Measurements from ENCODE around the gene COMP.
"Not testable (repeated sequence)": the region's sequence is repeated elsewhere in the genome, so short reads cannot be mapped to it uniquely, and the experiment has no call there.

The COMP gene

GRCh38 chr19:18790566-18791314 lies at the start of gene COMP:
TSS of gene COMP (minus strand) at chr19:18791305. CDS start at chr19:18791269, 36 bp downstream.
- no peak for DNase-seq

GRCh38 chr19:18840288-18841267 lies 49.5 kb upstream of the COMP start:
- DNase-seq, result no peak

GRCh38 chr19:18839465-18840287 lies 48.6 kb upstream of the COMP start:
- no peak for DNase-seq

GRCh38 chr19:18834644-18834984 lies 43.5 kb upstream of the COMP start:
- no peak for DNase-seq

- DNase-seq, result no peak
Measured at GRCh38 chr19:18833849-18834643, 42.9 kb upstream of the COMP start.

- no peak for DNase-seq
Measured at GRCh38 chr19:18833141-18833476, 42.0 kb upstream of the COMP start.

- no peak for DNase-seq
Measured at GRCh38 chr19:18832306-18833140, 41.4 kb upstream of the COMP start.

- DNase-seq, result peak; percentile 59
Measured at GRCh38 chr19:18831524-18832305, 40.6 kb upstream of the COMP start, which contains the start of gene UPF1. TSS of gene UPF1 (plus strand) at chr19:18831959. CDS start at chr19:18832210, 251 bp downstream.

GRCh38 chr19:18830488-18830887 lies 39.4 kb upstream of the COMP start:
- no peak for DNase-seq

GRCh38 chr19:18828786-18829185 lies 37.7 kb upstream of the COMP start:
- no peak for DNase-seq

- no peak for DNase-seq
Measured at GRCh38 chr19:18817574-18817973, 26.5 kb upstream of the COMP start.

GRCh38 chr19:18816645-18817044 lies 25.5 kb upstream of the COMP start:
- not testable (repeated sequence) for DNase-seq

GRCh38 chr19:18815673-18816072 lies 24.6 kb upstream of the COMP start:
- no peak for DNase-seq

GRCh38 chr19:18814063-18814462 lies 23.0 kb upstream of the COMP start:
- DNase-seq, result no peak

- not testable (repeated sequence) for DNase-seq
Measured at GRCh38 chr19:18811638-18812037, 20.5 kb upstream of the COMP start.

- DNase-seq, result no peak
Measured at GRCh38 chr19:18809149-18809868, 18.2 kb upstream of the COMP start.

GRCh38 chr19:18807861-18808331 lies 16.8 kb upstream of the COMP start:
- DNase-seq, result no peak

- no peak for DNase-seq
Measured at GRCh38 chr19:18804643-18805042, 13.5 kb upstream of the COMP start.

- no peak for DNase-seq
Measured at GRCh38 chr19:18804139-18804601, 13.1 kb upstream of the COMP start.
